Colonic mucosa (tissue), 4 donors: ENCODE measurements around the gene RAB15. TPM values are rescaled to one million over a fixed set of nuclear protein-coding genes. Genes with fewer than 3 reads are reported as not detected.

Experiments used
- DNase-seq: peaks from one replicate; pipeline ENCODE4 v3.0.0-alpha.2; 2020
- H3K27ac ChIP-seq: fragments of 200-600 bp; one replicate; pipeline ENCODE4 v1.8.0; 2021
- H3K27me3 ChIP-seq: fragments of 200-600 bp; one replicate; pipeline ENCODE4 v1.8.0; 2021
- H3K36me3 ChIP-seq: fragments of 200-600 bp; one replicate; pipeline ENCODE4 v1.8.0; 2021
- H3K4me1 ChIP-seq: fragments of 200-600 bp; one replicate; pipeline ENCODE4 v1.8.0; 2021; ENCODE audit warnings: mild to moderate bottlenecking
- H3K4me3 ChIP-seq: fragments of 200-600 bp; one replicate; pipeline ENCODE4 v1.8.0; 2021
- H3K9ac ChIP-seq, 2 donors: one replicate each; pipeline ENCODE4 v1.7.0; 2013; ENCODE audit warnings: control low read depth in 2 of 2, low read depth in 2 of 2, low read length in 2 of 2
- H3K9me3 ChIP-seq: fragments of 200-600 bp; one replicate; pipeline ENCODE4 v1.8.0; 2021
- CTCF ChIP-seq: fragments of 200-600 bp; IDR thresholded peaks from one replicate; pipeline ENCODE4 v1.8.0; 2022; ENCODE audit warnings: antibody characterized with exemption, mild to moderate bottlenecking
- intact Hi-C: fragments of 100-400 bp; cut with DNase I; formaldehyde crosslinking; loops from one replicate; pipeline ENCODE4 v1.14.1; 2022
- total RNA-seq, 2 donors: library from RNA; stranded (reverse); fragmentation: NEBNext Ultra II Directional in 1 of 2; extraction: Animal tissue kit (Norgen Biotek cat#: 25700) in 1 of 2; gene quantifications; one replicate each; pipeline ENCODE4 v1.2.1, GENCODE V29; 2021
- donor health status: healthy.
- donor health status: DM: no; HTN: no; CAD: no.
- donor health status: DM: no; HTN: no; CAD: no.

RAB15 gene
- total RNA-seq, 2 donors from 2014 or later, result 33.3 to 43.8 TPM

- DNase-seq, result no peak
- intact Hi-C loops, result no loop called here
- no peak overlapping the region for H3K4me3 ChIP-seq
- no peak overlapping the region for H3K9ac ChIP-seq
- no peak overlapping the region for H3K27ac ChIP-seq
- no peaks in the 10 kb centered on the region for H3K9me3 ChIP-seq
- no peaks in the 10 kb centered on the region for H3K27me3 ChIP-seq
- no peaks in the 10 kb centered on the region for H3K36me3 ChIP-seq
- no peak for TF ChIP-seq CTCF
- H3K4me1 ChIP-seq, result no peaks in the 10 kb centered on the region
Measured at GRCh38 chr14:65002586-65003210, 30.6 kb upstream of the RAB15 start.

GRCh38 chr14:65001723-65002122 lies 29.6 kb upstream of the RAB15 start:
- no peak for TF ChIP-seq CTCF
- Histone ChIP-seq H3K27me3 (no peaks in the 10 kb centered on the region), H3K4me1 (no peaks in the 10 kb centered on the region), H3K27ac (no peak overlapping the region), H3K4me3 (no peak overlapping the region), H3K36me3 (no peaks in the 10 kb centered on the region), H3K9me3 (no peaks in the 10 kb centered on the region), H3K9ac (no peak overlapping the region)
- DNase-seq, result no peak
- intact Hi-C loops, result no loop called here

- Histone ChIP-seq H3K9ac (no peak overlapping the region), H3K4me3 (no peak overlapping the region), H3K4me1 (no peaks in the 10 kb centered on the region), H3K36me3 (no peaks in the 10 kb centered on the region), H3K27ac (no peak overlapping the region), H3K9me3 (no peaks in the 10 kb centered on the region), H3K27me3 (no peaks in the 10 kb centered on the region)
- TF ChIP-seq CTCF, result no peak
- DNase-seq, result no peak
- intact Hi-C loops, result no loop called here
Measured at GRCh38 chr14:65000898-65001591, 28.9 kb upstream of the RAB15 start.

- no peaks in the 10 kb centered on the region for H3K27me3 ChIP-seq
- intact Hi-C loops, result no loop called here
Measured at GRCh38 chr14:64998455-64998931, 26.4 kb upstream of the RAB15 start.

More at GRCh38 chr14:64998455-64998931, 26.4 kb upstream of the RAB15 start:
- no peaks in the 10 kb centered on the region for H3K36me3 ChIP-seq
- no peak overlapping the region for H3K4me3 ChIP-seq
- H3K4me1 ChIP-seq, result no peaks in the 10 kb centered on the region
- TF ChIP-seq CTCF, result no peak
- DNase-seq, result no peak
- H3K9ac ChIP-seq, result no peak overlapping the region
- no peaks in the 10 kb centered on the region for H3K9me3 ChIP-seq
- H3K27ac ChIP-seq, result no peak overlapping the region
